ENCODE measurements around the gene ACAD9. TPM values are rescaled to one million over a fixed set of nuclear protein-coding genes. Genes with fewer than 3 reads are reported as not detected.
A peak's percentile ranks its signal among the peaks of the same experiment; 100 is the strongest.

ACAD9 gene
- total RNA-seq, 1 donor from 2014 or later = 32.4 TPM

DNA sequence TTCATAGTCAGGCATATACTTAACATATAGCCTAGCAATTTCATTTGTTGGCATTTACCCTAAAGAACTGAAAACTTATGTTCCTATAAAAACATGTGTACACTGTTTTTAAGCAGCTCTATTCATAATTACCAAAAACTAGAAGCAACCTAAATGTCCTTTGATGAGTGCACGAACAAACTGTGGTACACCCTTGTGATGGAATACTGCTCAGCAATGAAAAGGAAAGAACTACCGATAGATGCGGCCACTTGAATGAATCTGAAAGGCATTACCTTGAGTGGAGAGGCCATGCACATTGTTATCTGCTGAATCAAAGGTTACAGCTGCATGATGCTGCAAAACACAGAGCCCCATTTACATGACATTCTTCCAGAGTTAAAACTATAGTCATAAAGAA lies 69.7 kb downstream of the ACAD9 start:
- H3K9ac ChIP-seq (ENCODE audit: low read length) = no peak overlapping the region
- no peaks in the 10 kb centered on the region for H3K9me3 ChIP-seq (ENCODE audit: insufficient read depth, low read depth, low read length)
- TF ChIP-seq CTCF (IDR thresholded peaks at IDR 0.05; ENCODE audit: insufficient read depth, low read depth, low read length) (no peak), EZH2 (IDR thresholded peaks at IDR 0.05; ENCODE audit: insufficient read depth, low read length) (no peak)
- peaks cover 17% of the 10 kb centered on the region for H3K27me3 Mint-ChIP-seq (ENCODE audit: low read depth, unreplicated experiment)
- H3K27ac Mint-ChIP-seq (ENCODE audit: unreplicated experiment) = no peak overlapping the region
- peaks cover 3% of the 10 kb centered on the region for H3K9me3 Mint-ChIP-seq (ENCODE audit: unreplicated experiment)
- H3K79me2 ChIP-seq (ENCODE audit: insufficient read depth, low read length) = no peaks in the 10 kb centered on the region
- no peak overlapping the region for H3K4me3 Mint-ChIP-seq (ENCODE audit: unreplicated experiment)
- H3K27ac ChIP-seq (ENCODE audit: low read depth, low read length) = no peak overlapping the region
- no peaks in the 10 kb centered on the region for H4K20me1 ChIP-seq (ENCODE audit: insufficient read depth, low read length)
- peaks cover 6% of the 10 kb centered on the region for H3K27me3 ChIP-seq (ENCODE audit: insufficient read depth, low read length)
- no peak for FAIRE-seq
- no peak overlapping the region for H3K4me2 ChIP-seq (ENCODE audit: low read length)
- H3K4me3 ChIP-seq (ENCODE audit: insufficient read depth, low read depth, low read length) = no peak overlapping the region
- no peaks in the 10 kb centered on the region for H3K36me3 Mint-ChIP-seq (ENCODE audit: low read depth, unreplicated experiment)
- H3K4me1 ChIP-seq (ENCODE audit: insufficient read depth, low read length) = no peaks in the 10 kb centered on the region
- no peaks in the 10 kb centered on the region for H3K4me1 Mint-ChIP-seq (ENCODE audit: low read depth, unreplicated experiment)
- no peak overlapping the region for H2AFZ ChIP-seq (ENCODE audit: low read depth, low read length)
- no peaks in the 10 kb centered on the region for H3K36me3 ChIP-seq (ENCODE audit: insufficient read depth, low read length)
- no peak for DNase-seq (ENCODE audit: low read depth)

DNA sequence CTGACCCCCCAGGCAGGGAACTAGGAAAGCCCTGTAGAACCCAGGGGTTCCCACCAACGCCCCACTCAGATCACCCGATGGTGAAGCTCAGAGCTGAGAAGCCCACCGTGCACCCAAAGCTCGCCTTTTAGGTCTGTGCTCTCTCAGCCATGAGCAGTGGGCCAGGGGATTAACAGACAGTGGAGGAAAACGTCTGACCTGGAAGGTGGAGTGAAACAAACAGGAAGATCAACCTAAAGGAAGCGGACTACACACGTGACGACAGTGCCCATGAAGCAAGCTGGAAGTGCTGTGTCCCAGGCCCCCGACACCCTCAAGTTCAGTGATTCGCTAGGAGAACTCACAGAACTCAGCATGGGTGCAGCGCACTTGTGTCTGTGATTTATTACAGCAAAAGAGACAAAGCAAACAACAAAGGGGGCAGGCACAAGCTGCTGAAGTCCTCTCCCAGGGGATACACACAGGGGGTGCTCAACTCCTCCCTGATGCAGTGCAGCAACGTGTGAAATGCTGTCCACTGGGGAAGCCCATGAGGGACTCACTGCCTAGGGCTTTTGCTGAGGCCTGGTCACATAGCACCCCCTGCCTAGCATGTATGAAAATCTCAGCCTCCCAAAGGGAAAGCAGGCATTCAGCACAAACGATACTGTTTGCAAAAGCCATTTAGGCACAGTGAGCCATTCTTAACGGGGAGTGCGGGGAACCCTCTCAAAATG lies 71.0 kb downstream of the ACAD9 start:
- Histone ChIP-seq H2AFZ (ENCODE audit: low read depth, low read length) (no peak overlapping the region), H3K4me2 (ENCODE audit: low read length) (no peak overlapping the region), H3K9me3 (ENCODE audit: insufficient read depth, low read depth, low read length) (no peaks in the 10 kb centered on the region), H3K79me2 (ENCODE audit: insufficient read depth, low read length) (no peaks in the 10 kb centered on the region), H3K27me3 (ENCODE audit: insufficient read depth, low read length) (peaks cover 6% of the 10 kb centered on the region), H3K9ac (ENCODE audit: low read length) (no peak overlapping the region), H4K20me1 (ENCODE audit: insufficient read depth, low read length) (no peaks in the 10 kb centered on the region), H3K27ac (ENCODE audit: low read depth, low read length) (no peak overlapping the region), H3K4me1 (ENCODE audit: insufficient read depth, low read length) (no peaks in the 10 kb centered on the region), H3K4me3 (ENCODE audit: insufficient read depth, low read depth, low read length) (no peak overlapping the region), H3K36me3 (ENCODE audit: insufficient read depth, low read length) (no peaks in the 10 kb centered on the region)
- Mint-ChIP-seq H3K27ac (ENCODE audit: unreplicated experiment) (no peak overlapping the region), H3K4me3 (ENCODE audit: unreplicated experiment) (no peak overlapping the region), H3K27me3 (ENCODE audit: low read depth, unreplicated experiment) (peaks cover 13% of the 10 kb centered on the region), H3K4me1 (ENCODE audit: low read depth, unreplicated experiment) (no peaks in the 10 kb centered on the region), H3K36me3 (ENCODE audit: low read depth, unreplicated experiment) (no peaks in the 10 kb centered on the region), H3K9me3 (ENCODE audit: unreplicated experiment) (peaks cover 3% of the 10 kb centered on the region)
- DNase-seq (ENCODE audit: low read depth) (peak; percentile 29), FAIRE-seq (no peak)
- TF ChIP-seq EZH2 (IDR thresholded peaks at IDR 0.05; ENCODE audit: insufficient read depth, low read length) (no peak), CTCF (IDR thresholded peaks at IDR 0.05; ENCODE audit: insufficient read depth, low read depth, low read length) (no peak)

GRCh38 chr3:128956440-128956839 lies 77.0 kb downstream of the ACAD9 start:
- no peaks in the 10 kb centered on the region for H3K36me3 Mint-ChIP-seq (ENCODE audit: low read depth, unreplicated experiment)
- H3K4me2 ChIP-seq (ENCODE audit: low read length) = no peak overlapping the region
- no peak for DNase-seq (ENCODE audit: low read depth)
- H3K27ac ChIP-seq (ENCODE audit: low read depth, low read length) = no peak overlapping the region
- no peaks in the 10 kb centered on the region for H3K4me1 ChIP-seq (ENCODE audit: insufficient read depth, low read length)
- no peaks in the 10 kb centered on the region for H3K36me3 ChIP-seq (ENCODE audit: insufficient read depth, low read length)
- no peaks in the 10 kb centered on the region for H3K9me3 ChIP-seq (ENCODE audit: insufficient read depth, low read depth, low read length)
- no peak for FAIRE-seq
- H3K27ac Mint-ChIP-seq (ENCODE audit: unreplicated experiment) = no peak overlapping the region
- H3K79me2 ChIP-seq (ENCODE audit: insufficient read depth, low read length) = no peaks in the 10 kb centered on the region
- H3K4me3 Mint-ChIP-seq (ENCODE audit: unreplicated experiment) = no peak overlapping the region
- no peak overlapping the region for H2AFZ ChIP-seq (ENCODE audit: low read depth, low read length)
- H3K27me3 ChIP-seq (ENCODE audit: insufficient read depth, low read length) = peaks cover 6% of the 10 kb centered on the region
- no peaks in the 10 kb centered on the region for H4K20me1 ChIP-seq (ENCODE audit: insufficient read depth, low read length)
- H3K9ac ChIP-seq (ENCODE audit: low read length) = no peak overlapping the region
- TF ChIP-seq CTCF (IDR thresholded peaks at IDR 0.05; ENCODE audit: insufficient read depth, low read depth, low read length) = no peak
- no peak for TF ChIP-seq EZH2 (IDR thresholded peaks at IDR 0.05; ENCODE audit: insufficient read depth, low read length)
- H3K27me3 Mint-ChIP-seq (ENCODE audit: low read depth, unreplicated experiment) = peaks cover 23% of the 10 kb centered on the region
- H3K4me1 Mint-ChIP-seq (ENCODE audit: low read depth, unreplicated experiment) = no peaks in the 10 kb centered on the region
- no peak overlapping the region for H3K4me3 ChIP-seq (ENCODE audit: insufficient read depth, low read depth, low read length)
- peaks cover 7% of the 10 kb centered on the region for H3K9me3 Mint-ChIP-seq (ENCODE audit: unreplicated experiment)
